HG02678 (cell line): Measurements from ENCODE around the gene PCDH18.
"Not testable (repeated sequence)": the region's sequence is repeated elsewhere in the genome, so short reads cannot be mapped to it uniquely, and the experiment has no call there.

ENCODE experiments used
- ATAC-seq: cut with Tn5 transposase; IDR thresholded peaks from one replicate; pipeline ENCODE4 v1.9.1; 2021; ENCODE audit warnings: mild to moderate bottlenecking, moderate library complexity; ENCODE audit not compliant: unreplicated experiment

Gene PCDH18

DNA sequence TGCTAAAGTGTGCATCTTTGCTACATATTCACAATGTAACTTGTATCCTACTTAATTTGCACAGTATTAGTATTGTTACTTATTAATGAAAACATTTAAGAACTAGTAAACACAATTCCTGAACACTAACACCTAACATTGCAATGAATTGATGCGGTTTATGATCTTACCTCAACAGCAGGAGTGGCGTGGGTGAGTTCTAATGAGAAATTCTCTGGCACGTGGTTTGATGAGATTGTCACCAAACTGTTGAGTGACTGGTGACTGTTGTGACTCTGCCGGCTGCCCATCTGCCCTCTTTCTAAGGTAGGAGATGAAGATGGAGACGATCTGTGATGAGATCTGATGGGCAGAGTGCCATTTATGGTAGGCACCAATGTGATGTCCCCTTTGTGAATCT is 2.9 kb downstream of the PCDH18 start:
- no peak for ATAC-seq

DNA sequence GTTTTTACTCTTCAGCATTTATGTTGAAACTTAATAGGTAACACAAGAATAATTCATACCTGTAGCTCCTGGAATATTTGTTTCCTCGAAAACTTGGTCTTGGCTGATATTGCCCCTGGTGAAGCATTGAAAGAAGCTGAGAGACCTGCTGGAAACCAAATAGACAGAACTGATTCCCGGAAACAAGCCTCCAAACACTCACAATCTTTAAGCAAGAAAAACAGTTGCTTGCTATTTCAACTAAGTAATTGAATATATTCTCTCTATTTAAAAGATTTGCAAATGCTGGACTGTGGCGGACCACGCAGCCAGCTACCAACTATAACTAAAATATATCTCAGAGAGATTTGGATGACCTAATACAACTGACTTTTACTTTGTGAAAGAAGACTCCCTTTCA is 3.6 kb downstream of the PCDH18 start:
- no peak for ATAC-seq

DNA sequence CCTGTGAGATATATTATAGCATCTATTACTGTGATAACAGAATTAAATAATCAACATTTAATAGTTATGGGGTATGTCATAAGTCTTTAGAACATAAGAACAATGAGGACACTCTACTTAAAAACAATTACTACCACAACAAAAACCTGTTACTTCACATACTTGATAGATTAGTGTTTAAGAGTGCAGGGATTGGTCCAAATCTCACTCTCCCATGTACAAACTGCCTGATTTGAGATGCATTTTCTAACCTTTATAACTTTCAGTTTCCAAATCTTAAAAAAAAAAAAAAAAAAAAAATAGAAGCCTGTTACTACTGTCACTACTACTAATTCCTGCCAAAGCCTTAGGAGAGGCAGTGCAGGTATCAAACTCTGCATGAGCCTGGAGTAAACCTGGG is 5.6 kb downstream of the PCDH18 start:
- no peak for ATAC-seq

DNA sequence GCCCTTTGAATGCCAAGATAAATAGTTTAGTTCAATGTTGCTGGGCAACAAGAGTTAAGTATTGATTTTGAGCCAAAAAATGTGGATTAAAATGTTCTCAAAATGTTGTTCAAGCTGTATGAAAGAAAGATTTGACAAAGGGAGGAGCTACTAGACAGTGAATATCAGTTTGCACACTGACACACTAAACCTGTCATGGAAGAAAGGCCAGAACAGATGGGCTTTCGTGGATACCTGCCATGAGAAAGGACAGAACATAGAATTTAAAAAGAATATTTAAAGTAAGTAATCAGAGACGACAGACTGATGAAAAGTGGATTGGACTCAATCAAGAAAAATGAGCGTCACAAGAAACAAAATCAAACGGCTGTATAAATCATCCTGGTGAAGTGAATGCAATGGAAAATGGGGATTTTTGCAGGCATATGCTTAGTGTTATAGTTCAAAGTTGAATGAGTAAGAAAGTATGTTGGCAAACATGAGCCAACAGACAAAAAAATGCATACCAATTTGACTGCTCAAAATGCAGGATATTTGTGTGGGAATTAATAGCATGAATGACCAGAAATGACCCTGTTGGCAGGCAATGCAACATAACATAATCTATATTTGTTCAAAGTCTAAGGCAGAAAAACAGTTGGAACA is 7.4 kb downstream of the PCDH18 start:
- ATAC-seq = no peak

DNA sequence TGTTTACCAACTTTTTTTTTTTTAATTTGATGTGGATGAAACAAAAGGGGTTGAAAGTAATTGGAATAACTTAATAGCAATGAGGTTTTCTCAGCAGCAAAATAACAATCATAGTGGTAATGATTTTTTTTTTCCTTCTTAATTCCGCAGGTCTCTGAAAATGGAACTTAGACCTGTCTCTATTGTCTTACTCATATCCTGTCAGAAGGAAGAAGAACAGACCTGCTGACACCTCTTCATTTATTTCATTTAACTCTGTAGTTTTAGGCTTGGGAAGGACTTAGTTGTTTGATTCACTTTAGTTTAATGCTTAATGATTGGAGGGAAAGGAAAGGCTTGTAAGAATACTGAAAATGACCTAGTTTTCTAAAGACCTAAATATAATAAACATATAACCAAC is 9.0 kb downstream of the PCDH18 start:
- ATAC-seq = no peak

DNA sequence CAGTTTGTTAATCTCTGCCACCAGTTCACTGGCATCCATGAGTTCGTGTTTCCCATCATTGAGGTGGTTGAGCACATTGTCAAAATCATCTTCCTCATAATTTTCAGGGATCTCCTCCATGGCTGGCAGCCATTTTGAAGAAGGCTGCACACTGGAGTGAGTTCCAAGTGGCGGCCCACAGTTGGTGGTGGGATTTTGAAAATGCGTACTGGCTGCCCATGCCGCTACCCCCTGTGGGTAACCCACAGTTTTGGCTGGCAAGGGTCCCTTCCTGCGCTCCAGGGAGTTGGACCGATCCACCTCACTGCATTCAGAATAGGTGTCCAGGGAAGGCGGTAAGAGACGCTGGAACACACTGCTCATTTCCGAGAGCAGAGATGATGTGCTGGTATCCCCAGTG is 11.2 kb downstream of the PCDH18 start:
- no peak for ATAC-seq

DNA sequence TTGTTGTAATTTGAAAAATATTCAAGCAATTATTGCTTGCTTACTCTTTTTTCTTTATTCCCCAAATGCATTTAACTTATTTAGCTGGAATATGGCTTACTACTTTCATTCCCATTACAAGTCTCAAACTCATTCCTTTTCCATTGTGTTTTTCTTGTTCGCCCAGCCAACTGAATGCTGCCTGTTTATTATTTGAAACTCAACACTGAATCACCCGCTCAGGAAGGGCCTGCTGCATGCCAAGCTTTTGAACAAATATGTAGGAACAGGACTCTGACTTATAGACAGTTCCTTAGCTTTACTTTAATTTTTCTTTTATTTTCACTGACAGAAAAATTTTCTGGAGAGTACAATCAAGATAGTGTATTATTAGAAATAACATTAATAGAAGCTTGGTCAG is 12.9 kb downstream of the PCDH18 start:
- no peak for ATAC-seq

DNA sequence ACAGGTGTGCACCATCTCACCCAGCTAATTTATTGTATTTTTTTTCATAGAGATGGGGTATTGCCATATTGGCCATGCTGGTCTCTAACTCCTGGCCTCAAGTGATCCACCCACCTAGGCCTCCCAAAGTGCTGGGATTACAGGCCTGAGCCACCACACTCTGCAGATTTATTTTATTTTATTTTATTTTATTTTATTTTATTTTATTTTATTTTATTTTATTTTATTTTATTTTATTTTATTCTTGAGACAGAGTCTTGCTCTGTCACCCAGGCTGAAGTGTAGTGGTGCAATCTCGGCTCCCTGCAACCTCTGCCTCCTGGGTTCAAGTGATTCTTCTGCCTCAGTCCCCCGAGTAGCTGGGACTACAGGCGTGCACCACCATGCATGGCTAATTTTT is 15.0 kb downstream of the PCDH18 start:
- ATAC-seq = not testable (repeated sequence)

DNA sequence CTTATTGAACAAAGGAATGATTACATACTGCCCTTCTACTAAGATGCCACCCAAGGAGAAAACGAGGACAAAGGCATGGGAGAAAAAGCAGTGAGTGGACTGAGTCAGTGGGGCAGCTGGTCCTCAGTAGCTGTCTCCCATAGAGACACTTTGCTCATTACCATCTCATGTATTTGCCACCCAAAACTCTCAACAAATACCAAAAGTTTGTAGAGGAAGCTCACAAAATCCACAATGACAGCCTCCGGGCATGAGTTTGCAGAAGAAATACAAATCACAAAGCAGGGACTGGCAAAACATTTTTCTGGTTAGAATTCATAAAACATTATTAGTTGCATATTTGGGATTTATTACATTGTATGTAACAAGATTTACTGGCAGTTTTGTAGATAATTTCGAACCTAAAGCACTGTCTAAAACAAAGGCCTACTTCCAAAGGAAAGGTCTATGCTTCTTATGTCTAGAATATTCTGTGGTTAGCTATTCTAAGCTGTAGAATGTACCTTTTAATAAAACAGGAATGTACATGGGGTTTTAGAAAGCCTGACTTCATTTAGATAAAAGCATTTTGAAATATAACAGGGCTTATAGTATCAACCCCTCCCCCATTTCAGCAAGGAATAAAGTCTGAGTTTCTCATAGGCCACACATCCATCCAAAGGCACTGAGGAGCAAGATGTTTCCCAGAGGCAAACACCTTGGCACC is 17.7 kb downstream of the PCDH18 start:
- ATAC-seq = no peak

DNA sequence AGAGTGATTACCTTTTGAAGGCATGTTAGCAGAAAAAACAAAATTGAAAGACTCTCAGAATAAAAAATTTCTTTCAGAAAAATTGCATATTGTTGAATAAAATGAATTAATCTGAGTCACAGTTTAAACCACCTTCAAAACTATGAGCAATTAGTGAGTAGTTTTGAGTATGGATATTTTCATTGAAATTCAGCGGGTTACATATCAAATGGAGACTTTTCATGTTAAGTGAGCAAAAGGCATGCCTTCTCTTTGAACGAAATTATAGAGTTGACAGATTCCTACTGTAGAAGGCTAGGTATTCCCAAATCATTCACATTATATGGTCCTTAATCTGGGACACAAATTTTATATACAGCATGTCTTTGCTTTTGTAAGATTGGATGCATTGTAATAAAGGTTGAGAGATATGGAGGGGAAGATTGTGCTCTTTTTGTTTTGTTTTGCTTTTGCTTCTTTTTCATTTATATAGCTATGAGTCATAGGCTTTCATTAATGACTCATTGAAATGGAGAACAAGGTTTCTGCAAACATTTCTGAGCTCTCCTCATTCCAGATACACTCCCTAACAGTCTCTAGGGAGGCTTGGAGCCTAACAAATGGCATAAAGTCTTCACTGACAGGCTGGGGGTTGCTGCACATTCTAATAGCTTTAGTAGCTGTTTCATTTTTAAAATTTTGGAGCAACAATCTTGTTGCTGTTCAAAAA is 21.6 kb downstream of the PCDH18 start:
- no peak for ATAC-seq

DNA sequence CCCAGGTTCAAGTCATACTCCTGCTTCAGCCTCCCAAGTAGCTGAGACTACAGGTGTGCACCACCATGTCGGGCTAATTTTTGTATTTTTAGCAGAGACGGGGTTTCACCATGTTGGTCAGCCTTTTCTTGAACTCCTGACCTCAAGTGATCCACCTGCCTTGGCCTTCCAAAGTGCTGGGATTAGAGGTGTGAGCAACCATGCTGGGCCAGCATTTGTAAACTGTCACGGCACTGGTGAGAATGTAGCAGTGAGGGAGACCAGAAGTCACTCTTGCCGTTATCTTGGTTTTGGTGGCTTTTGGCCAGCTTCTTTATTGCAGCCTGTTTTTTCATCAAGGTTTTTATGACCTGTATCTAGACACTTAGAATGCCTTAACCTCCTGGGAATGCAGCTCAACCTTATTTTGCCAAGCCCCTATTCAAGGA is 22.4 kb downstream of the PCDH18 start:
- no peak for ATAC-seq

DNA sequence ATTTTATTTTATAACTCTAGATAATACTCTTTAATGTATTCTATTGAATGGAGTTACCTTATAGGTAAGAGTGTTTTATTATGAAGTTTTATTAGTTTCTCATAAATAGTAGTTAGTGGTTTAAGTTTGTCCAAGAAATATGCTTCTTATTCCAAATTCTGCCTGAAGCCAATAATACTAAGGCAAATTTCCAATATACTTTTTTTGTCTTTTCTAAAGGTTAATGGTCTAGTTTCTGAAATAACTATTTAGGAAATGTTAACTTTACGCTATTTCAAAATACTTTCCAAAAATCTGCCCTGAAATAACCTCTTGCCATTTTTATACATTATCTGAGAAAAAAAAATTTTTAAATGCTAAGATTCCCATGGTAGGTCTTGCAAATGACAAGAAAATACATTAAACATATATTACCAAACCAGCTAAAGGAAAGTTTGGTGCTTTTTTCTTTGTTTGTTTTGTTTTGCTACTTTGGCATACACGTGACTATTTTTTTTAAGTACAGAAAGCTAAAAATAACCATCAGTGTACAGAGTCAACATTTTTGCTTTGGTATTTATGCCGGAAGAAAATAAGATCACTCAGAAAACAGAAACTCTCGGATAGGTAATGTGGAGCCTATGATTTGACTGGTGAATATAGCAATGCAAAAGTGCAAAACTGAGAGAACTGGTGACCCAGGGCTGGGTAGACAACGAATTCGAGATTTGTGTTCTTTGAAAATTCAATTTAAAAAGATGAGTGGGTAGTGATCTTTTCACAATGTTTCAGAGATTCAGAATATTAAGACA is 29.8 kb downstream of the PCDH18 start:
- ATAC-seq = no peak

DNA sequence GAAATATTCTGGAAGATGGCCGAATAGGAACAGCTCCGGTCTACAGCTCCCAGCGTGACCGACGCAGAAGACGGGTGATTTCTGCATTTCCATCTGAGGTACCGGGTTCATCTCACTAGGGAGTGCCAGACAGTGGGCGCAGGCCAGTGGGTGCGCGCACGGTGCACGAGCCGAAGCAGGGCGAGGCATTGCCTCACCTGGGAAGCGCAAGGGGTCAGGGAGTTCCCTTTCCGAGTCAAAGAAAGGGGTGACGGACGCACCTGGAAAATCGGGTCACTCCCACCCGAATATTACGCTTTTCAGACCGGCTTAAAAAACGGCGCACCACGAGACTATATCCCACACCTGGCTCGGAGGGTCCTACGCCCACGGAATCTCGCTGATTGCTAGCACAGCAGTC is 36.0 kb downstream of the PCDH18 start:
- ATAC-seq = not testable (repeated sequence)

DNA sequence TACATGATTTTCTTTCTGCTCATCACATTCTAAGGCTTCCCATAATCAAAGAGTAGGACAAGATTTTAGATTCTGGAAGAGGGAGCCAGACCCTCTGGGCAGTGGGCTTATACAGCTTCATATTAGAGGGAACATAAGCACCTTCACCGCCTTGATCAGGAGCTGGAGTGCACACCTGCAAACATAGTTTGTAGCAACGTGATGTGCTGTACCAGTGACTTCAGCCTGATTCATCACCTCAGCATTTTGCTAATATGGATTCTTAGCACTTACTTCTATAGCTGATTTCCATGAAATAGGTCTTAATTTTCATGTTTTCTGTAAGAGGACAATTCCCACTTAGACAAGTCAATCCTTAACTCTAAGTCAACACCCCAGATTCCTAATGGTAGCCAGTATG is 36.7 kb downstream of the PCDH18 start:
- no peak for ATAC-seq

DNA sequence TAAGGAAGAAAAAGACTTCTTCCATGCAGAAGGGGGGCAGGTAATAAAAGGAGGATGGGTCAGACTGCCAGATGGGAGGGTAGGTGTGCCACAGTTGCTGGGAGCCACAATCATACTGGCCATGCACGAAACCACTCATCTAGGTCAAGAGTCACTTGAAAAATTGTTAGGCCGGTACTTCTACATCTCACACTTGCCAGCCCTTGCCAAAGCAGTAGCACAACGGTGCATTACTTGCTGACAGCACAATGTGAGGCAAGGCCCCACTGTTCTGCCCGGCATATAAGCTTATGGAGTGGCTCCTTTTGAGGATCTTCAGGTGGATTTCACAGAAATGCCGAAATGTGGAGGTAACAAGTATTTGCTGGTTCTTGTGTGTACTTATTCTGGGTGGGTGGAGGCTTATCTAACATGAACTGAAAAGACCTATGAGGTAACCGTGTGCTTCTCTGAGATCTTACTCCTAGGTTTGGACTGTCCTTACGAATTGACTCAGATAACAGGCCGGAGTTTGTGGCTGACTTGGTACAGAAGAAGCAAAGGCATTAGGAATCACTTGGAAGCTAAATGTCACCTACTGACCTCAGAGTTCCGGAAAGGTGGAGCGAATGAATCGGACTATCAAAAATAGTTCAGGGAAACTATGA is 48.9 kb downstream of the PCDH18 start:
- not testable (repeated sequence) for ATAC-seq

DNA sequence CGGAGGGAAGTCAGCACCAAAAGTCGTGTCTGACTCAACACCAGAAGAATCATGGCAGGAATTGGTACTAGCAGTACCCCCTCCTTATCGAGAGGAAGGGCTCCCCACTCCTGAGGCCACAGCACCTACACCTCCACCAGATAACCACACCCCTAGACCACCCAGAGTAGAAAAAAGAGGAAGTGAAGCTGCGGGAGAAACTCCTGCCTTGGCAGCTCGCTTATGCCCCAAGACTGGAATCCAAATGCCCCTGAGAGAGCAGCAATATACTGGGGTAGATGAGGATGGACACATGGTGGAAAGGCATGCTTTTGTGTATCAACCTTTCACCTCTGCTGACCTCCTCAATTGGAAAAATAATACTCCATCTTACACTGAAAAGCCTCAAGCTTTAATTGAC is 52.6 kb downstream of the PCDH18 start:
- not testable (repeated sequence) for ATAC-seq

DNA sequence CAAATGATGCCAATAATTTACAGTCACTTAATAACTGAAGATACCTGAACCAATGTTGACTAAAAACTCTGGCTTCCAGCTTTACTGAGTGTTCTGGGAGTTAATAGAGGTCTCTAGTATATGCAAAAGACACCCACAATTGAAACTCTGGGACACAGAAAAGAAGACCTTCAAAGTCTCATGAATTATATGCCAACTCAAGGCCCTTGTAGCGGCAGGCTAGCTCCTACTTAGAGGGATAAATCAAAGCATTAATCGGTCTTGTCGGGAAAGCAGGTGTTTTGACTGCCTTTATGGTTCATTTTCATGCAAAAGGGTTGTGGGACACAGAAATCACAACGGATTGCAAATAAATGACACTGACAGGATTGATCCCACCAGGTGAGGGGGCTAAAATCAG is 55.9 kb downstream of the PCDH18 start:
- no peak for ATAC-seq

DNA sequence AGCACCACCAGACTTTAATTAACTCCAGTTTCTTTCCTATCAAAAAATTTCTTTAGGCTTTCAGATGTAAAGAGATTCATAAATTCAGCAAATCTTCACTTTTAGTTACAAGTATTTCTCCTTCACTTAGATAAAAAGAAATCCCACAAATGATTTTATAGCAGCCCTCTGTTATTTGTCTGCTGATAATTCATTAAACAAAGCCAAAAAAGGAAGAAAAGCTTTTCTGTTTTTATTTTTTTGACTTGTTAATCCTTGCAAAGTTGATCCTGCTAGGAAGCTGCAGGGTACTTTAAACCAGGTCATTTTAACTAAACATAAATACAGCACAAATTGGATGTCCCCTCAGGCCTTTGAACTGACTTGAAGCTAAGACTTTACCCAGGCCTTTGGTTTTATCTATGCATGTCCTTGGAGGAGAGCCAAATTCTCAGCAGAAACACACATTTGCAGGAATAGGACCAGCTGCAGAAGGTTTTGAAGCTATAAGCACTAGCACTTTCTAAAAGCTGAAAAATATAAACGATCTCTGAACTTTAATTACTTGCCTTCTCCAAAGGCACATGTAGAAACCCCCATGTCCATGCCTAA is 57.5 kb downstream of the PCDH18 start:
- no peak for ATAC-seq

DNA sequence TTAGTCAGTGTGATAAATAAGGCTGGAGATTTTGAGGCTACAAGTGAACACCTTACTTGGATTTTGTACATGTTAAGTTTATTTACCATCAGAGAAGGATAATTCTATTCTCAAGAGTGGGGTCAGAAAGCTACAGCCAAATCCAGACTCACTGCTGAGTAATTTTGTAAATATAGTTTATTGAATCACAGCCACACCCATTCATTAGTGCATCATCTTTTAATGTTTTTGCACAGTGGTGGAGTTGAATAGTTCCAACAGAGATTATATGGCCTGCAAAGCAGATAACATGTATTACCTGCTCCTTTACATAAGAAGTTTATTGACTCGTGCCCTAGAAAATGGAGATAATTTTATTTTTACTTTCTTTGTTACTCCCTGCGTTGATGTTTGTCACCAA is 60.4 kb downstream of the PCDH18 start:
- no peak for ATAC-seq

DNA sequence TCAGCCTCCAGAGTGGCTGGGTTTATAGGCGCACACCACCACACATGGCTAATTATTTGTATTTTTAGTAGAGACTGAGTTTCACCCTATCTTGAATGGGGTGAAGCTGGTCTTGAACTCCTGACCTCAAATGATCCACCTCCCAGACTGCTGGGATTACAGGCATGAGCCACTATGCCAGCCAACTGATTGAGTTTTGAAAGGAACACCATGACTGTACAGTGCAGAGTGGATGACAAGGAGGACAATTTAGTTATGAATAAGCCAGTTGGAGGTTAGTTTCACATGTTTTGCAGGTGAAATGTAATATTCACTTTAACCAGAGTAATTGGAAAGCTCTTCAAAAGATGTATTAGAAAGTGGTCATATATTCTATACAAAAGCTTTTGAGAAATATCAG is 60.8 kb downstream of the PCDH18 start:
- no peak for ATAC-seq

DNA sequence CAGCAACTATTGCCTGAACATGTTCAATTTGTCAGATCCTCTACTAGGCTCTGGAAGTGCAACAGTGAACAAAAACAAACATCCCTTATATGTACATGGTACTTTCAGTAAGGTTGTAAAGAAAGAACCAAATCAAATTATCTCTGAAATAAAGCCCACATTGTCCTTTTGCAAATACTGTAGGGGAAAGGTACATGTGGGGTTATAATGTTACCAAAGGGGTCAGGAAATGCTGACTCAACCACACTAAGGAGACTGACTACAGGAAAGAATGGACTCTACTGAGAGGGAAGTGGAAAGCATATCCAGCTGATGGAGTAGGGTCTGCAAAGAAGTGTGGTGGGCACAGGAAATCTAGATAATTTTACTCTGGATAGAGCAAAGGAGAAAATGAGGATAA is 61.5 kb downstream of the PCDH18 start:
- no peak for ATAC-seq
